GM23338 (cell line): Measurements from ENCODE around the gene CANX.
A peak's percentile ranks its signal among the peaks of the same experiment; 100 is the strongest.

Experiments
- CREB1 ChIP-seq: fragments of 250-450 bp; sonication (Bioruptor Pico); IDR thresholded peaks from 2 replicates; pipeline ENCODE4 v1.5.0; 2020; ENCODE audit warnings: low read depth, mild to moderate bottlenecking, moderate library complexity
- CTCF ChIP-seq, 2 experiments: fragments of 200-600 bp in 1 of 2; sonication (generic) in 1 of 2; conservative IDR thresholded peaks; 2 replicates each; pipeline versions ENCODE4 v1.5.1 to v1.6.1; 2016 to 2017; ENCODE audit warnings: antibody characterized with exemption in 2 of 2, low read depth in 2 of 2, mild to moderate bottlenecking in 2 of 2, moderate library complexity in 1 of 2
- EZH2 ChIP-seq: fragments of 200-600 bp; sonication (generic); IDR thresholded peaks from one replicate; pipeline ENCODE4 v1.8.0; 2017; ENCODE audit warnings: antibody characterized with exemption, mild to moderate bottlenecking, low read depth; ENCODE audit not compliant: unreplicated experiment
- EZH2phosphoT487 ChIP-seq: fragments of 200-600 bp; sonication (generic); IDR thresholded peaks from one replicate; pipeline ENCODE4 v1.8.1; 2018; ENCODE audit warnings: antibody characterized with exemption; ENCODE audit not compliant: unreplicated experiment
- JUNB ChIP-seq: IDR thresholded peaks from one replicate; pipeline ENCODE4 v1.6.1; 2016; ENCODE audit warnings: antibody characterized with exemption; ENCODE audit not compliant: unreplicated experiment
- NANOG ChIP-seq: IDR thresholded peaks from 2 replicates; pipeline ENCODE4 v1.6.1; 2016; ENCODE audit warnings: antibody characterized with exemption, borderline replicate concordance
- POLR2AphosphoS5 ChIP-seq: IDR thresholded peaks from 2 replicates; pipeline ENCODE4 v1.6.1; 2016; ENCODE audit warnings: antibody characterized with exemption, low read depth
- ZNF114 ChIP-seq: fragments of 250-450 bp; sonication (Bioruptor Pico); IDR thresholded peaks from 2 replicates; pipeline ENCODE4 v1.5.0; 2020; ENCODE audit warnings: mild to moderate bottlenecking, moderate library complexity
- ZNF331 ChIP-seq: fragments of 250-450 bp; sonication (Bioruptor Pico); IDR thresholded peaks from 2 replicates; pipeline ENCODE4 v1.5.0; 2020; ENCODE audit warnings: low read depth, mild to moderate bottlenecking, moderate library complexity
- TF ChIP-seq, protein P1 (sequence below): IDR thresholded peaks from one replicate; pipeline ENCODE4 v1.6.1; 2018; ENCODE audit warnings: antibody characterized with exemption; ENCODE audit not compliant: unreplicated experiment
- TF ChIP-seq, protein P2 (sequence below): IDR thresholded peaks from 2 replicates; pipeline ENCODE4 v1.6.1; 2016; ENCODE audit warnings: antibody characterized with exemption

GRCh38 chr5:179678223-179679013 lies 20.3 kb upstream of the CANX start:
- peak; percentile 86 for TF ChIP-seq CREB1
- 0 out of 4 replicates have a peak, but pooled peaks of 1 of the 2 experiments have one; percentile 7 for TF ChIP-seq CTCF (conservative IDR thresholded peaks at IDR 0.05; ENCODE audit: low read depth in 2 of 2)
- TF ChIP-seq EZH2: no peak
- TF ChIP-seq POLR2AphosphoS5: peak; percentile 99
- TF ChIP-seq NANOG: no peak
- TF ChIP-seq EZH2phosphoT487: no peak
- TF ChIP-seq JUNB: no peak
- TF ChIP-seq, protein P1, sequence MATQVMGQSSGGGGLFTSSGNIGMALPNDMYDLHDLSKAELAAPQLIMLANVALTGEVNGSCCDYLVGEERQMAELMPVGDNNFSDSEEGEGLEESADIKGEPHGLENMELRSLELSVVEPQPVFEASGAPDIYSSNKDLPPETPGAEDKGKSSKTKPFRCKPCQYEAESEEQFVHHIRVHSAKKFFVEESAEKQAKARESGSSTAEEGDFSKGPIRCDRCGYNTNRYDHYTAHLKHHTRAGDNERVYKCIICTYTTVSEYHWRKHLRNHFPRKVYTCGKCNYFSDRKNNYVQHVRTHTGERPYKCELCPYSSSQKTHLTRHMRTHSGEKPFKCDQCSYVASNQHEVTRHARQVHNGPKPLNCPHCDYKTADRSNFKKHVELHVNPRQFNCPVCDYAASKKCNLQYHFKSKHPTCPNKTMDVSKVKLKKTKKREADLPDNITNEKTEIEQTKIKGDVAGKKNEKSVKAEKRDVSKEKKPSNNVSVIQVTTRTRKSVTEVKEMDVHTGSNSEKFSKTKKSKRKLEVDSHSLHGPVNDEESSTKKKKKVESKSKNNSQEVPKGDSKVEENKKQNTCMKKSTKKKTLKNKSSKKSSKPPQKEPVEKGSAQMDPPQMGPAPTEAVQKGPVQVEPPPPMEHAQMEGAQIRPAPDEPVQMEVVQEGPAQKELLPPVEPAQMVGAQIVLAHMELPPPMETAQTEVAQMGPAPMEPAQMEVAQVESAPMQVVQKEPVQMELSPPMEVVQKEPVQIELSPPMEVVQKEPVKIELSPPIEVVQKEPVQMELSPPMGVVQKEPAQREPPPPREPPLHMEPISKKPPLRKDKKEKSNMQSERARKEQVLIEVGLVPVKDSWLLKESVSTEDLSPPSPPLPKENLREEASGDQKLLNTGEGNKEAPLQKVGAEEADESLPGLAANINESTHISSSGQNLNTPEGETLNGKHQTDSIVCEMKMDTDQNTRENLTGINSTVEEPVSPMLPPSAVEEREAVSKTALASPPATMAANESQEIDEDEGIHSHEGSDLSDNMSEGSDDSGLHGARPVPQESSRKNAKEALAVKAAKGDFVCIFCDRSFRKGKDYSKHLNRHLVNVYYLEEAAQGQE: no peak
- TF ChIP-seq ZNF331: no peak
- TF ChIP-seq, protein P2, sequence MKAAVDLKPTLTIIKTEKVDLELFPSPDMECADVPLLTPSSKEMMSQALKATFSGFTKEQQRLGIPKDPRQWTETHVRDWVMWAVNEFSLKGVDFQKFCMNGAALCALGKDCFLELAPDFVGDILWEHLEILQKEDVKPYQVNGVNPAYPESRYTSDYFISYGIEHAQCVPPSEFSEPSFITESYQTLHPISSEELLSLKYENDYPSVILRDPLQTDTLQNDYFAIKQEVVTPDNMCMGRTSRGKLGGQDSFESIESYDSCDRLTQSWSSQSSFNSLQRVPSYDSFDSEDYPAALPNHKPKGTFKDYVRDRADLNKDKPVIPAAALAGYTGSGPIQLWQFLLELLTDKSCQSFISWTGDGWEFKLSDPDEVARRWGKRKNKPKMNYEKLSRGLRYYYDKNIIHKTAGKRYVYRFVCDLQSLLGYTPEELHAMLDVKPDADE: 0 out of 2 replicates have a peak, but pooled peaks have one; percentile 21
- no peak for TF ChIP-seq ZNF114 (CRISPR knock-in tag)
